Dendritic cell treated with granulocyte-macrophage colony-stimulating factor and Interleukin-4, amounts not matched to agents 40 ng/mL and 50 ng/mL, for 4 days (primary cell): Measurements from ENCODE around the gene RHPN2.
"Not testable (repeated sequence)": the region's sequence is repeated elsewhere in the genome, so short reads cannot be mapped to it uniquely, and the experiment has no call there.

ENCODE experiments used
- H3K27ac Mint-ChIP-seq: one replicate; pipeline ENCODE4 v1.8.0; 2022; ENCODE audit warnings: mild to moderate bottlenecking, mixed read lengths
- H3K27me3 Mint-ChIP-seq: one replicate; pipeline ENCODE4 v1.8.0; 2022; ENCODE audit warnings: mild to moderate bottlenecking, mixed read lengths
- H3K36me3 Mint-ChIP-seq: one replicate; pipeline ENCODE4 v1.8.0; 2022; ENCODE audit warnings: low read depth, mixed read lengths
- H3K4me1 Mint-ChIP-seq: one replicate; pipeline ENCODE4 v1.8.0; 2022; ENCODE audit warnings: low read depth, mixed read lengths
- H3K4me3 Mint-ChIP-seq: one replicate; pipeline ENCODE4 v1.8.0; 2022; ENCODE audit warnings: mild to moderate bottlenecking, moderate library complexity, mixed read lengths
- H3K9me3 Mint-ChIP-seq: one replicate; pipeline ENCODE4 v1.8.0; 2022; ENCODE audit warnings: mixed read lengths
- intact Hi-C: fragments of 100-400 bp; cut with micrococcal nuclease; formaldehyde crosslinking; loops from one replicate; pipeline ENCODE4 v1.15.0; 2022

RHPN2 gene

DNA sequence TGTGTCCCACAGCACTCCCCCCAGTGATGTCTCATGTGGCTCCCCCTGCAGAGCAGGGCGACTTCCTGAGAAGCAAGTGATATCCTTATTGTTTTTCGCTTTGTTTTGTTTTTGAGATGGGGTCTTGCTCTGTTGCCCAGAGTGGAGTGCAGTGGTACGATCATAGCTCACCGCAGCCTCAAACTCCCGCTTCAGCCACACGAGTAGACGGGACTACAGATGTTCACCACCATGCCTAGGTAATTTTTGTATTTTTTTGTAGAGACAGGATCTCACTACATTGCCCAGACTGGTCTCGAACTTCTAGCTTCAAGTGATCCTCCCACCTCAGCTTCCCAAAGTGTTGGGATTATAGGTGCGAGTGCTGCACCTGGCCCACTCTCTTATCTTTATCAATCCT is 97.9 kb downstream of the RHPN2 start:
- intact Hi-C loops = no loop called here
- Mint-ChIP-seq H3K27ac (no peak overlapping the region), H3K27me3 (no peaks in the 10 kb centered on the region), H3K4me3 (no peak overlapping the region), H3K9me3 (no peaks in the 10 kb centered on the region), H3K36me3 (peaks cover 65% of the 10 kb centered on the region), H3K4me1 (peaks cover 19% of the 10 kb centered on the region)

DNA sequence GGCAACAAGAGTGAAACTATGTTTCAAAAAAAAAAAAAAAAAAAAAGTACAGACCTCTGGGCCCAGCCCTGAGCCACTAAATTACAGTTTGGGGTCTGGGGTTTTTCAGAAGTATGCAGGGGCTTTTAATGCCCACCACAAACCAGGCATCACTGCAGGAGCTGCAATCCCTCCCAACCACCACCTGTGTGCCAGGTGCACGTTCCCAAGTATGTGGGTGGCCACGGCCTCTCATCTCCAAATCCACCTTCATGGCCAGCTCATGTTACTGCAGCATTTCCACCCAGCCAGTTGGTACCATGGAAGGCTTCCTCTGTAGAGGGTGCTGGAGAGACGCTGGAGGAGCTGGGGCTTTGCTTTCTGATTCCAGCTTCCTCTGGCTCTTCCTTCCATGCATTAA is 119.4 kb downstream of the RHPN2 start:
- Mint-ChIP-seq H3K36me3 (peaks cover 77% of the 10 kb centered on the region), H3K4me1 (no peaks in the 10 kb centered on the region), H3K9me3 (no peaks in the 10 kb centered on the region), H3K27me3 (no peaks in the 10 kb centered on the region), H3K4me3 (no peak overlapping the region), H3K27ac (no peak overlapping the region)
- intact Hi-C loops = no loop called here

DNA sequence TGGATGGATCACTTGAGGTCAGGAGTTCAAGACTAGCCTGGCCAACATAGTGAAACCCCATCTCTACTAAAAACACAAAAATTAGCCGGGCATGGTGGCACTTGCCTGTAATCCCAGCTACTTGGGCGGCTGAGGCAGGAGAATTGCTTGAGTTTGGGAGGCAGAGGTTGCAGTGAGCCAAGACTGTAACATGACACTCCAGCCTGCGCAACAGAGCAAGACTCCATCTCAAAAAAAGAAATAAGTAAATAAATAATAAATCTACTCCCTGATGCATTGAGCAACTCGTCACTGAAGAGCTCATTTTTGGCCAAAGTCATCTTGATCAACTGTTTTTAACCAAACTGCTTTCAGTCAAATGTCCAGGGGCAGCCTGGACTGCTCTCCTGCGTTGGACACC is 123.4 kb downstream of the RHPN2 start:
- intact Hi-C loops, H3K4me1 Mint-ChIP-seq, H3K4me3 Mint-ChIP-seq, H3K9me3 Mint-ChIP-seq, H3K27ac Mint-ChIP-seq, H3K27me3 Mint-ChIP-seq: not testable (repeated sequence)
- H3K36me3 Mint-ChIP-seq = peaks cover 57% of the 10 kb centered on the region

DNA sequence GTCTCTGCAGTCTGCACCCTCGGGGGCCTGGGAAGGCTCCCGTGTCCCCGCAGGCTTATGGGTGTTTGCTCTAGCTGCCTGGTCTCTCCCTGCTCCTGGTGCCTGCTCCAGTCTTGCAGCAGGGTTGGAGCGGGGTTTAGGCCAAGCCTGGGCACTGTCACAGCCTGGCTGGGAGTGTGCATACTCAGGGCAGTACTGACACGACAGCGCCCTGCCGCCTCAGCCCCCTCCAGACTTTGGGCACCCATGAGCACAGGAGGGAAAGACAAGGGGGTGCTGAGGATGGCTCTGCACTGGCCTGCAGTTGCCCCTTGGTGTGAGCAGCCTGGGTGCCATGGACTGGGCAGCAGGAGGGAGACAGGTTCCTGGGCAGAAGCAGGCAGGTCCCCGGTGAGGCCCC is 128.6 kb downstream of the RHPN2 start:
- Mint-ChIP-seq H3K27me3 (no peaks in the 10 kb centered on the region), H3K4me1 (no peaks in the 10 kb centered on the region), H3K27ac (no peak overlapping the region), H3K9me3 (no peaks in the 10 kb centered on the region), H3K36me3 (peaks cover 54% of the 10 kb centered on the region), H3K4me3 (no peak overlapping the region)
- intact Hi-C loops = no loop called here

DNA sequence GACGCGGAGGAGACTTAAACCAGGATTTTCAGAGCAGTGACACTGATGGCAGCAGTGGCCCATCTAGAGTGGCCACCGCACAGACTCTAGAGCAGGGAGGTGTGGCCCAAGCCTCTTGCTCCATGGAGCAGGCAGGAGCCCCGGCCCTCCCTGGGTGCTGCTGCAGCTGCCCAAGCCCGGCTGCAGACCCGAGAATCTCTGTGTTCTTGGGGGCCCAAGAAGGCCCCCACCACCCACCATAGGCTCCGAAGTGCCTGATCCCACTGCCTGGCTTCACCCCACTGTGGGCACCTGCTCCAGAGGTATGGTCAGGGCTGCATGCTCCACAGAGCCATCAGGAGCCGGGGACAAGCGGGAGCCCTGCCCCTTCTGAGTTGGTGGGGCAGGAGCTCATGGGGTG is 129.1 kb downstream of the RHPN2 start:
- no peaks in the 10 kb centered on the region for H3K4me1 Mint-ChIP-seq
- intact Hi-C loops = no loop called here
- H3K9me3 Mint-ChIP-seq = no peaks in the 10 kb centered on the region
- no peak overlapping the region for H3K27ac Mint-ChIP-seq
- H3K36me3 Mint-ChIP-seq = peaks cover 59% of the 10 kb centered on the region
- no peak overlapping the region for H3K4me3 Mint-ChIP-seq
- H3K27me3 Mint-ChIP-seq = no peaks in the 10 kb centered on the region

DNA sequence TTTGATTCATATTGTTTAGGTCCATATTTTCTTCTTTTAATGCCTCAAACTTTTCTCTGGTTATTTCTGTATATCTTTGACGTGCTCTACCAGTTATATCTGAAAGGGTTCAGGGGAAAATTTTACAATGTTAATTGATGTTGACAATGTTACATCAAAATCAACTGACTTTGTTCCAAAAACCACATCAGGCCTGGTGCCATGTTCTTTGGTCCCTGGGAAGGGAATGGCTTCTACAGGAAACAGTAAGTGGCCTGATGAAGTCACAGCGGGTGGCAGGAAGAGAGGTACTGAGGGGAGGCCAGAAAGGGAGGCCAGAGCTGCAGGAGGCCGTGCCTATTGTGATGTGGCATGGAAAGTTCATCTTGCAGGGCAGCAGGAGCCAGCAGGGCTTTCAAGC is 131.1 kb downstream of the RHPN2 start:
- peaks cover 6% of the 10 kb centered on the region for H3K9me3 Mint-ChIP-seq
- H3K4me3 Mint-ChIP-seq = no peak overlapping the region
- peaks cover 79% of the 10 kb centered on the region for H3K36me3 Mint-ChIP-seq
- no peaks in the 10 kb centered on the region for H3K4me1 Mint-ChIP-seq
- H3K27me3 Mint-ChIP-seq = no peaks in the 10 kb centered on the region
- no peak overlapping the region for H3K27ac Mint-ChIP-seq
- intact Hi-C loops = no loop called here

DNA sequence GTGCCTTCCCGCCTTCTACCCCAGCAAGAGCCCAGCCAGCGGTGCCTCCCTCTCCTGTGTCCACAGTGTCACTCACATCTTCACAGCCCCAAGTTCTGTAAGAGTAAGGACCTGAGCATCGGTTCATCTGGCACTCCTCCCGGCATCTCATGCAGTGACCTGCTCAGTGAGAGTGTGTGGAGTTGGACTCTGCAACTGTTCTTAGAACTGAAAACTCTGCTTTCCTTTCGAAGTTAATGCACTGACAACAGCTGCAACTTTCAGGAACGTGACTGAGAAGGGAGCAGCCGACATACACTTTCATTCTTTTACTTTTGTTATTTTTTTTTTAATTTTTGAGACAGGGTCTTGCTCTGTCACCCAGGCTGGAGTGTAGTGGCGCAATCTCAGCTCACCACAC is 134.1 kb downstream of the RHPN2 start:
- Mint-ChIP-seq H3K4me3 (no peak overlapping the region), H3K4me1 (no peaks in the 10 kb centered on the region), H3K9me3 (peaks cover 14% of the 10 kb centered on the region), H3K36me3 (peaks cover 79% of the 10 kb centered on the region), H3K27me3 (no peaks in the 10 kb centered on the region), H3K27ac (no peak overlapping the region)
- intact Hi-C loops = no loop called here

DNA sequence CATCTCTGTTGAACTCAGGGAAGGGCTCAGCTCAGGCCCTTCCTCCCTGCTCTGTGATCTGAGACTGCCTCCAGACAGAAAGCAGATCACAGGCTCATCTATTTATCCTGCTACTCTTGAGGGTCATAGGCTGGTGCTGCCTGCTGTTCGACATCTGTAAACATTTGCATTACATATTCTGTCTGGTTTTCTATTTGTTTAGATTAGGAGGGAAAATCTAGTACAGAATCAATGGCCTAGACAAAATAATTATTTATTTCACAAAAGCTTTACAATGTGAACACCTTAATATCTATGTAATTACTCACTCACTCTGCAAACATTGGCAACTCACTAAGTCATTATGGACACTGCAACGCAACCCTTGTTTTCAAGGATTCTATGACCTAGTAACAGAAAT is 135.9 kb downstream of the RHPN2 start:
- no peaks in the 10 kb centered on the region for H3K4me1 Mint-ChIP-seq
- no peak overlapping the region for H3K27ac Mint-ChIP-seq
- intact Hi-C loops = no loop called here
- H3K9me3 Mint-ChIP-seq = peaks cover 14% of the 10 kb centered on the region
- H3K27me3 Mint-ChIP-seq = no peaks in the 10 kb centered on the region
- H3K4me3 Mint-ChIP-seq = no peak overlapping the region
- H3K36me3 Mint-ChIP-seq = peaks cover 78% of the 10 kb centered on the region
